GM21529 (cell line): ENCODE data around the gene CACHD1.
"Not testable (repeated sequence)": the region's sequence is repeated elsewhere in the genome, so short reads cannot be mapped to it uniquely, and the experiment has no call there.

Experiments used
- ATAC-seq: cut with Tn5 transposase; IDR thresholded peaks from one replicate; pipeline ENCODE4 v1.9.1; 2021; ENCODE audit not compliant: unreplicated experiment

CACHD1 gene

DNA sequence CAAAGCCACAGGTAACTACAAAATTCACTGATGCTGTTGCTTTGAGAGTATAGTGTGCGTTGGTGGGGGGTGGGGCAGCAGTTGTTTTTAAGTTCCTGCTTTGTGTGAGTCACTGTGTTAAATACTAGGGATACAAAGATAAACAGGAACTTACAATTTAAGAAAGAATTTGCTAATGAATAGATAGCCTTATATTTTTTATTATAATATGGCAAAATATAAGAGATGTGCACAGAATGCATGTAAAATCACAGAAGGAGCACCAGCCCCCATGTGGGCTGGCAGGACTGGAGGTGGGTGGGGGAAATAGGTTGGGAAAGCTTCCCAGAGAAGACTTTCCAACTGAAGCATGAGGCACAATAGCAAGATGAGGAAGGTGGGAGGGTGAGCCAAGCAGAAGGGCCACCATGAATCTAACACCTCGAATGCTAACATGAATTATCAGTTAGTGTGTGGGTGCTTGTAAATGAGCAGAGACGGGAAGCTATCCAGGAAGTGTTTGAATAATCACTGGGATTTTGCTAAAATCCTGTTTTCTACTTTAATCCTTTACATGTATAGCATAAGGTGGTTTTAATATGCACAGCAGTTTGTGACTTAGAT, 217.9 kb downstream of the CACHD1 start:
- ATAC-seq = no peak

- no peak for ATAC-seq
Measured at GRCh38 chr1:64691626-64692025, 221.7 kb downstream of the CACHD1 start.

- no peak for ATAC-seq
Measured at GRCh38 chr1:64692911-64693310, 223.0 kb downstream of the CACHD1 start.

DNA sequence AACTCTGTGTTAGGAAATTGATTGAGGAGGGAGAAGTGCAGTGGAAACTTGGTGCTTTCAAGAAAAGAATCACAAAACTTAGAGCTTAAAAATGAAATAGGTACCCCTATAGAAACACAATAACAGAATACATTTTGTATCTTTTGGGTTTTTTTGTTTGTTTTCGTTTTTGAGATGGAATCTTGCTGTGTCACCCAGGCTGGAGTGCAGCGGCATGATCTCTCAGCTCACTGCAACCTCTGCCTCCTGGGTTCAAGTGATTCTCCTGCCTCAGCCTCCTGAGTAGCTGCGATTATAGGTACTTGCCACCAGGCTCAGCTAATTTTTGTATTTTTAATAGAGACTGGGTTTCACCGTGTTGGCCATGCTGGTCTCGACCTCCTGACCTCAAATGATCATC, 223.5 kb downstream of the CACHD1 start:
- ATAC-seq = no peak

- ATAC-seq = no peak
Measured at GRCh38 chr1:64696879-64697278, 226.9 kb downstream of the CACHD1 start.

- no peak for ATAC-seq
Measured at GRCh38 chr1:64699327-64699726, 229.4 kb downstream of the CACHD1 start.

- ATAC-seq = no peak
Measured at GRCh38 chr1:64701071-64701470, 231.1 kb downstream of the CACHD1 start.

DNA sequence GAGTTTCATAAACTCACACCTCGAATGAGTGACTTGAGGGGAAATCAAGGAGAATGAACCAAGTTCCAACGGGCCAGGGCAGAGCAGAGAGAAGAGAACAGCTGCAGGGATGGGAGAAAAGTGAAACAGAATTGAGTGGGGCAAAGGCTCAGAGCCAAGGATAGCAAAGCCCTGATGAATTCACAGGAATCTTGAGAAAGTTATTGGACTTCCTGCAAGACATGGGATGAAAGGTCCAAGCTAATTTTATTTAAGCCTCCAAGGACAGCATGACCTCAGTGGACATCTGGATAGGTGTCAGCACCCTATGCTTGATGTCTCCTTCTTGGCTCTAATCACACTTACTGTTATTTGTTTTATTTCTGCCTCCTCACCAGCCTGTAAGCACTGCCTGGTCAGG, 232.0 kb downstream of the CACHD1 start:
- no peak for ATAC-seq

DNA sequence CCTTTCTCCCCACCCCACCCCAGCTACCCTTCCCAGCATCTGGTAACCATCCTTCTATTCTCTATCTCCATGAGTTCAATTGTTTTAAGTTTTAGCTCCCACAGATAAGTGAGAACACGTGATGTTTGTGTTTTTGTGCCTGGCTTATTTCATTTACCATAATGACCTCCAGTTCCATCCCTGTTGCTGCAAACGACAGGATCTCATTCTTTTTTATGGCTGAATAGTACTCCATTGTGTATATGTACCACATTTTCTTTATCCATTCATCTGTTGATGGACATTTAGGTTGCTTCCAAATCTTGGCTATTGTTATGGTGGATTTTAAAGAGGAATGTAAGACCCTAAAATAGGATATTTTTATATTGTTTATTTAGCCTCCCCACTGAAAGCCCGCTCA, 232.7 kb downstream of the CACHD1 start:
- ATAC-seq = not testable (repeated sequence)

GRCh38 chr1:64703600-64703999, 233.7 kb downstream of the CACHD1 start:
- ATAC-seq = no peak

DNA sequence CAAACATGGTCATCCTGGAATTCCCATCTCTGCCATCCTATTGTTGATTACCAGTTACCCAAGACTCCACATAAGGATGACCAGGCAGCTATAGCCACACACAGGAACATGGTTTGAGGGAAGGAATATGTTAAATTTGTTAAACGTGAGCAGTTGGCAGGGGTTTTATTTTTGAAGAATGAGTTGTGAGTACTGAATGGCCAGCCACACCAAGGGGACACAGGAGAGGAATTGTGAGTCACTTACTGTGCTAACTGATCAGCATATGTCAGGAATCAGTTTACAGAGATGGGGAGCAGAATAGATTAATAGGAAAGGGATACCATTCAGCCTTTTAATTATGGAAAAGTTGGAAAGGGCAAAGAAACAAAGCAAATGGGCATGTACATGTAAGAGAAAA, 235.7 kb downstream of the CACHD1 start:
- no peak for ATAC-seq

DNA sequence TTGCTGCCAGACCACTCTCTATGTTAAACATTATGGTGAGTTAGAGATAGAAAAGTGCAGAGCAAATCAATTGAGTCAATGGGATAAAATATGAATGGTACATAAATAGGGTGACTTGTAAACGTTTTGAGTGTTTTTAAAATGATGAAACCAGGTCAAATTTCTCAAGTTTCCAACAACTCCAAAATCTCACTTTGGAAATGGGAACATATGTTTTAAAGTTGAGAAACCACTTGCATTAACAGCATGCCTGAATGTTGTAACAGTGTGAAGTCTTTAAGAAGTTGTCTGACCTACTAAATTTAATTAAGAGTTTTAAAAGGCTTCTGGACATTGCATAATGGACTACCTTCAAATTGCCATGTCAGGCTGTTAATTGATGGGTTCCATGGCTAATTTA, 241.3 kb downstream of the CACHD1 start:
- ATAC-seq = no peak

DNA sequence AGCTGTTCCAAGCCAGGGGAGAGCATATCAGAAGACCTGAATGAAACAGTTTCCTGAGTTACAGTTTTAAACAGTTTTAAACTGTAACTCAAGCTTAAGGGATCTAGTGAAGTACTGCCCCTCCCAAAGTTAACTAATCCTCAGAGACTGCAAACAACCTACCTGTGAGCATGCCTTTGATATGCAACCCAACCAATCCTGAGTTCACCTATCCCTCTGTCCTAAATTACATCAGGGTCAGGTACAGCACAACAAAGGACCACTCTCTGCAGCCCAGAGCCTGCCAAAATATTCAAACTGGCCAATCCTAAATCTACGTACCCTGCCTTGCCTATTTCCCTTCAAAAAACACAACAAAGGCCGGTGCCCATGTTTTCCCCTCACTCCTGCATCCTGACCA, 242.1 kb downstream of the CACHD1 start:
- no peak for ATAC-seq

- ATAC-seq = no peak
Measured at GRCh38 chr1:64715186-64715585, 245.3 kb downstream of the CACHD1 start.

GRCh38 chr1:64721135-64721534, 251.2 kb downstream of the CACHD1 start:
- ATAC-seq = no peak

- ATAC-seq = no peak
Measured at GRCh38 chr1:64721576-64722145, 251.7 kb downstream of the CACHD1 start.

DNA sequence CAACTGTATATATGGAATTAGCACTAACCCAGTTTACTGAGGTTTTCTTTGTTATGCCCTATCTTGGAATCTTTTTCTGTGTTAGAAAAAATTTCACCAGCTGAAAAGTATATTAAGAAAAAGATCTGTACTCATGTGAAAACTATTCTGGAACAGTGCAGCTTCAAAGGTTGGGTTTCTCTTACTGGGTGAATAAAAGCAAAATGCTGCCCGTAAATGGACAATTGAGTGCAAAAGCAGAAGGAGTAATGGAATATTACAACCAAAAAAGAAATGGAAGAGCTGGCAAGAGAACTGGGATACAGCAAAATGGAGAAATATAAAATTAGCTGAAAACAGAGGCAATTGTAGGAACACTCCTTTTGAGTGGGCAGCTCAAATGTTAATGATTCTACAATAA, 257.9 kb downstream of the CACHD1 start:
- ATAC-seq = no peak

GRCh38 chr1:64733581-64734286, 263.8 kb downstream of the CACHD1 start:
- no peak for ATAC-seq

DNA sequence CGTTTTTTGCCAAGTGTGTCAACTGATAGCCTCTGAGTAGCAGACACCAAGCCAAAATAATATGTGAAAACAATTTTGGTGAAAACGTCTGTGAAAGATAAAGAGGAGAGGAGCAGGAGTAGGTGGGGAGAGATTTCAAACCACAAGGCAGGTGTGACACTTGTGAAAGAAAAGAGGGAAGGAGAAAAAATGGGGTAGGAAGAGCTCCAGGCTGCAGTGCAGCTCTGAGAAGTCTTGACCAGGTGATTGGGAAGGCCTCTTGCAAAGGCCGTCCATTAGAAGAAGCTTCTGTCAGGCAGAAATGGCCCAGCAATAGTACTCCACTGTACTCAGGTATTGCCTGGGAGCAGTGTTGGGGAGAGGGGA, 264.3 kb downstream of the CACHD1 start:
- ATAC-seq = no peak

DNA sequence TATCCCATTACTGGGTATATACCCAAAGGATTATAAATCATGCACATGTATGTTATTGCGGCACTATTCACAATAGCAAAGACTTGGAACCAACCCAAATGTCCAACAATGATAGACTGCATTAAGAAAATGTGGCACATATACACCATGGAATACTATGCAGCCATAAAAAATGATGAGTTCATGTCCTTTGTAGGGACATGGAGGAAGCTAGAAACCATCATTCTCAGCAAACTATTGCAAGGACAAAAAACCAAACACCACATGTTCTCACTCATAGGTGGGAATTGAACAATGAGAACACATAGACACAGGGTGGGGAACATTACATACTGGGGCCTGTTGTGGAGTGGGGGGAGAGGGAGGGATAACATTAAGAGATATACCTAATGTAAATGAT, 270.8 kb downstream of the CACHD1 start:
- ATAC-seq = not testable (repeated sequence)
